ENCODE data around the gene PSMD14.

- TF ChIP-seq CTCF (IDR thresholded peaks at IDR 0.05) (no peak), EZH2 (IDR thresholded peaks at IDR 0.05; ENCODE audit: borderline replicate concordance, insufficient read depth, low read depth, low read length, poor library complexity, severe bottlenecking) (no peak)
These were observed 45.3 kb downstream of the PSMD14 start for GRCh38 chr2:161353543-161353942.

All from B cell (primary cell).